PC-3 (cell line): ENCODE results near the gene ELF4. TPM values are rescaled to one million over a fixed set of nuclear protein-coding genes. Genes with fewer than 3 reads are reported as not detected.

ENCODE experiments used
- ATAC-seq: fragments of 200-7000 bp; cut with Tn5 transposase; 2 replicates; pipeline ENCODE4 v1.9.1; 2020; ENCODE audit warnings: mild to moderate bottlenecking, moderate library complexity
- BruUV-seq: library from RNA; stranded (reverse); fragments of 400-500 nt; replicated peaks from 2 replicates; lab custom pipeline; 2021; lab: Mats Ljungman, UMichigan
- CTCF ChIA-PET: fragments of 300-600 bp; sonication (Branson Sonifier 250); formaldehyde crosslinking; loops from one replicate; lab custom pipeline; 2022; ENCODE audit warnings: antibody characterized with exemption; lab: Charles Lee
- POLR2A ChIA-PET: fragments of 300-600 bp; sonication (Branson Sonifier 250); formaldehyde crosslinking; loops from one replicate; lab custom pipeline; 2022; ENCODE audit warnings: antibody characterized with exemption; ENCODE audit not compliant: unreplicated experiment; lab: Charles Lee
- DNase-seq: peaks from one replicate; pipeline ENCODE4 v3.0.0-alpha.2; 2015
- H2AFZ ChIP-seq: fragments of 300-600 bp; sonication (generic); 2 replicates; pipeline ENCODE4 v1.6.0; 2016; ENCODE audit warnings: antibody characterized with exemption, low read length
- H3F3A ChIP-seq: fragments of 300-600 bp; sonication (generic); one replicate; pipeline ENCODE4 v1.6.0; 2017; ENCODE audit warnings: antibody characterized with exemption, low read length, control low read depth, mild to moderate bottlenecking; ENCODE audit not compliant: unreplicated experiment
- H3K27ac ChIP-seq: fragments of 300-600 bp; sonication (generic); 2 replicates; pipeline ENCODE4 v1.5.1; 2016; ENCODE audit warnings: mild to moderate bottlenecking, low read length
- H3K27me3 ChIP-seq: fragments of 300-600 bp; sonication (generic); 2 replicates; pipeline ENCODE4 v1.6.1; 2016; ENCODE audit warnings: low read length, mixed read lengths
- H3K36me3 ChIP-seq: fragments of 300-600 bp; sonication (generic); 2 replicates; pipeline ENCODE4 v1.6.1; 2016; ENCODE audit warnings: low read depth, mixed run types, low read length, mixed read lengths
- H3K4me1 ChIP-seq: fragments of 300-600 bp; sonication (generic); 2 replicates; pipeline ENCODE4 v1.5.1; 2016; ENCODE audit warnings: low read length; ENCODE audit not compliant: insufficient read depth
- H3K4me2 ChIP-seq: fragments of 300-600 bp; sonication (generic); 2 replicates; pipeline ENCODE4 v1.6.0; 2016; ENCODE audit warnings: low read length
- H3K4me3 ChIP-seq: fragments of 300-600 bp; sonication (generic); 2 replicates; pipeline ENCODE4 v1.5.1; 2016; ENCODE audit warnings: mild to moderate bottlenecking, low read length, mixed read lengths
- H3K79me2 ChIP-seq: fragments of 300-600 bp; sonication (generic); 2 replicates; pipeline ENCODE4 v1.6.1; 2017; ENCODE audit warnings: low read length, mixed read lengths
- H3K9ac ChIP-seq: fragments of 300-600 bp; sonication (generic); 2 replicates; pipeline ENCODE4 v1.6.0; 2016; ENCODE audit warnings: mild to moderate bottlenecking, low read length
- H3K9me2 ChIP-seq: fragments of 300-600 bp; sonication (generic); replicated peaks from 2 replicates; pipeline ENCODE4 v1.6.1; 2016; ENCODE audit warnings: mixed run types, low read length, mixed read lengths
- H3K9me3 ChIP-seq: fragments of 300-600 bp; sonication (generic); 2 replicates; pipeline ENCODE4 v1.6.1; 2016; ENCODE audit warnings: low read length, mixed read lengths
- H4K20me1 ChIP-seq: fragments of 300-600 bp; sonication (generic); 2 replicates; pipeline ENCODE4 v1.6.1; 2016; ENCODE audit warnings: low read length, mixed read lengths
- CTCF ChIP-seq: fragments of 300-600 bp; sonication (generic); conservative IDR thresholded peaks from 2 replicates; pipeline ENCODE4 v1.5.1; 2017; ENCODE audit warnings: antibody characterized with exemption, low read depth, mild to moderate bottlenecking, low read length
- EZH2 ChIP-seq: fragments of 300-600 bp; sonication (generic); IDR thresholded peaks from one replicate; pipeline ENCODE4 v1.6.1; 2017; ENCODE audit warnings: antibody characterized with exemption, mild to moderate bottlenecking, low read length; ENCODE audit not compliant: unreplicated experiment
- EZH2phosphoT487 ChIP-seq: fragments of 300-600 bp; sonication (generic); IDR thresholded peaks from 2 replicates; pipeline ENCODE4 v1.6.1; 2018; ENCODE audit warnings: mild to moderate bottlenecking, antibody characterized with exemption, low read length, borderline replicate concordance
- intact Hi-C: fragments of 100-400 bp; cut with micrococcal nuclease; formaldehyde crosslinking; loops from 2 replicates; pipeline ENCODE4 v1.9.0; 2023
- total RNA-seq: library from RNA; depleted of rRNA; stranded (reverse); fragments of >200 nt; gene quantifications from 2 replicates; pipeline ENCODE4 v1.2.3, GENCODE V29; 2014

Gene ELF4
- total RNA-seq, 1 experiment from 2014 or later: 23.4 TPM

GRCh38 chrX:130039847-130040246 lies 70.5 kb downstream of the ELF4 start:
- POLR2A ChIA-PET: no interaction called here

GRCh38 chrX:130034178-130034577 lies 76.1 kb downstream of the ELF4 start:
- Histone ChIP-seq H3K36me3 (no peaks in the 10 kb centered on the region), H3K9me2 (no peaks in the 10 kb centered on the region), H3K79me2 (no peaks in the 10 kb centered on the region), H2AFZ (no peak overlapping the region), H3K4me3 (no peak overlapping the region), H4K20me1 (no peaks in the 10 kb centered on the region), H3K27ac (no peak overlapping the region), H3K4me2 (no peak overlapping the region), H3K9ac (no peak overlapping the region), H3K4me1 (no peaks in the 10 kb centered on the region), H3F3A (no peaks in the 10 kb centered on the region), H3K27me3 (no peaks in the 10 kb centered on the region), H3K9me3 (no peaks in the 10 kb centered on the region)
- no peak for ATAC-seq
- POLR2A ChIA-PET: no interaction called here
- no TSS peak for BruUV-seq
- CTCF ChIA-PET: no interaction called here
- no peak for TF ChIP-seq EZH2phosphoT487
- TF ChIP-seq EZH2: no peak
- no peak for TF ChIP-seq CTCF
- intact Hi-C loops: no loop called here
- DNase-seq: no peak

More at GRCh38 chrX:130039847-130040246, 70.5 kb downstream of the ELF4 start:
- intact Hi-C loops: no loop called here
- no peak overlapping the region for H3K4me2 ChIP-seq
- no peaks in the 10 kb centered on the region for H3K27me3 ChIP-seq
- H3K79me2 ChIP-seq: no peaks in the 10 kb centered on the region
- no peaks in the 10 kb centered on the region for H3F3A ChIP-seq
- no peaks in the 10 kb centered on the region for H3K9me2 ChIP-seq
- H3K4me1 ChIP-seq: no peaks in the 10 kb centered on the region
- DNase-seq (no peak), ATAC-seq (no peak)
- no peak for TF ChIP-seq CTCF
- no peak for TF ChIP-seq EZH2
- no peak for TF ChIP-seq EZH2phosphoT487
- no peaks in the 10 kb centered on the region for H3K36me3 ChIP-seq
- H3K27ac ChIP-seq: no peak overlapping the region
- H2AFZ ChIP-seq: no peak overlapping the region
- H3K9me3 ChIP-seq: no peaks in the 10 kb centered on the region
- CTCF ChIA-PET: no interaction called here
- BruUV-seq: no TSS peak
- H3K4me3 ChIP-seq: no peak overlapping the region
- no peak overlapping the region for H3K9ac ChIP-seq
- H4K20me1 ChIP-seq: no peaks in the 10 kb centered on the region

GRCh38 chrX:130032552-130032951 lies 77.7 kb downstream of the ELF4 start:
- POLR2A ChIA-PET: no interaction called here

More at GRCh38 chrX:130032552-130032951, 77.7 kb downstream of the ELF4 start:
- Histone ChIP-seq H2AFZ (no peak overlapping the region), H3K9me2 (no peaks in the 10 kb centered on the region), H3K4me3 (no peak overlapping the region), H3K4me2 (no peak overlapping the region), H3K79me2 (no peaks in the 10 kb centered on the region), H3K36me3 (no peaks in the 10 kb centered on the region), H3K4me1 (no peaks in the 10 kb centered on the region), H3K27ac (no peak overlapping the region), H3K9ac (no peak overlapping the region), H3K27me3 (no peaks in the 10 kb centered on the region), H4K20me1 (no peaks in the 10 kb centered on the region), H3K9me3 (no peaks in the 10 kb centered on the region), H3F3A (no peaks in the 10 kb centered on the region)
- intact Hi-C loops: no loop called here
- TF ChIP-seq CTCF: no peak
- no peak for TF ChIP-seq EZH2
- no peak for DNase-seq
- CTCF ChIA-PET: no interaction called here
- no TSS peak for BruUV-seq
- ATAC-seq: no peak
